Stimulated activated CD4-positive, alpha-beta T cell treated with anti-CD3 and anti-CD28 coated beads, Interleukin-12 subunit alpha, Interleukin-12 subunit beta, amount 100 ng/mL, for 48 hours (primary cell): ENCODE measurements around the gene CCT4.
"Not testable (repeated sequence)": the region's sequence is repeated elsewhere in the genome, so short reads cannot be mapped to it uniquely, and the experiment has no call there.

Source experiments
- DNase-seq, 3 donors: peaks; one replicate each; pipeline ENCODE4 v3.0.0-alpha.2; 2020; ENCODE audit warnings: low read depth in 2 of 3, low spot score in 1 of 3

Gene CCT4, protein sequence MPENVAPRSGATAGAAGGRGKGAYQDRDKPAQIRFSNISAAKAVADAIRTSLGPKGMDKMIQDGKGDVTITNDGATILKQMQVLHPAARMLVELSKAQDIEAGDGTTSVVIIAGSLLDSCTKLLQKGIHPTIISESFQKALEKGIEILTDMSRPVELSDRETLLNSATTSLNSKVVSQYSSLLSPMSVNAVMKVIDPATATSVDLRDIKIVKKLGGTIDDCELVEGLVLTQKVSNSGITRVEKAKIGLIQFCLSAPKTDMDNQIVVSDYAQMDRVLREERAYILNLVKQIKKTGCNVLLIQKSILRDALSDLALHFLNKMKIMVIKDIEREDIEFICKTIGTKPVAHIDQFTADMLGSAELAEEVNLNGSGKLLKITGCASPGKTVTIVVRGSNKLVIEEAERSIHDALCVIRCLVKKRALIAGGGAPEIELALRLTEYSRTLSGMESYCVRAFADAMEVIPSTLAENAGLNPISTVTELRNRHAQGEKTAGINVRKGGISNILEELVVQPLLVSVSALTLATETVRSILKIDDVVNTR

DNA sequence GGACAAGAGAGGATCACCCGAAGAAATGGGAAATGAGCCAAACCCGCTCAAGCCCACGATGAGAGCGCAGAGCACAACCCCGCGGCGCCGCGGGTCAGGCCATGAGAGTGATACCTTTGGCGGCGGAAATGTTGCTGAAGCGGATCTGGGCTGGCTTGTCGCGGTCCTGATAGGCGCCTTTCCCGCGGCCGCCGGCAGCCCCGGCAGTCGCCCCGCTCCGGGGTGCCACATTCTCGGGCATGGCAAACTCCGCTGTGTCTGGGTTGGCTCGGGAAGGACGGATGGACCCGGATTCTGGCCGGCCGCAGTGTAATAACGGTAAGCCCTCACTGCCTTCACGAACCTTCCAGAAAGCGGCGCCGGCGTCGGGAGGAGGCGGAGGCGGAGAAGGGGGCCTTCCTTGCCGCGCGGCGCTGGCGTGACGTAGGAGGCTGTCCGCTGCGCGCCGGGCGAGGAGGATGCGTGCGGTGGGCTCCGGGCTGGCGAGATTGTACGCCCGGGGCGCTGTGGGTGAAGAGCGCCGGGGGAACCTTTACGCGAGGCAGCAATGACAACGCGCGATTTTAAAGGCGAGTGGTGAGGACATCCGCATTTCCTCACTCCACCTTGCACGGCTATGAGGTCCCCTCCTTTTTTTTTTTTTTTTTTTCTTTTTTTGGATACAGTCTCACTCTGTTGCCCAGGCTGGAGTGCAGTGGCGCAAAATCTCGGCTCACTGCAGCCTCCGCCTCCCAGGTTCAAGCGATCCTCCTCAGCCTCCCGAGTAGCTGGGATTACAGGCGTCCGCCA is at the start of gene CCT4:
Gene CCT4 (minus strand): TSS at position 390 of the 789 bp plus-strand sequence. CDS start 149 bp downstream, at position 241.
- DNase-seq = peak; percentile 75 to 89 (median 83)

DNA sequence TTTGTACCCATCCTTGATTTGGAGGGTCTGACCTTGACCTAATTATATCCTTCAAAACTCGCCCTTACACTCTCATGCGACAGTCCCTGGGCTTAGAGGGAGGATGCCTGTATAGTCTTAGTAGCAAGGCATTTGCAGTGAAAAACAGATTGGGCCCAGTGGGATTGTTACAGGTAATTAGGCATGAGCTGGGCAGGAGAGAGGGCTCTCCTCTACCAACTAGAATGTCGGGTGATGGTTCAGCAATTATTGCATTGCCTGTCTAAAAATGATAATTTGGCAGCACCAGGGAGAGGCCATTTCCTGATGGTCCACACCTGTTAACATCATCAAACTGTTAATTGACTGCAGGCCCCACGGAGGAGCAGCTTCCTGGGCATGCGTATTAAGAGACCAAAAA is 49.4 kb upstream of the CCT4 start:
- no peak for DNase-seq

DNA sequence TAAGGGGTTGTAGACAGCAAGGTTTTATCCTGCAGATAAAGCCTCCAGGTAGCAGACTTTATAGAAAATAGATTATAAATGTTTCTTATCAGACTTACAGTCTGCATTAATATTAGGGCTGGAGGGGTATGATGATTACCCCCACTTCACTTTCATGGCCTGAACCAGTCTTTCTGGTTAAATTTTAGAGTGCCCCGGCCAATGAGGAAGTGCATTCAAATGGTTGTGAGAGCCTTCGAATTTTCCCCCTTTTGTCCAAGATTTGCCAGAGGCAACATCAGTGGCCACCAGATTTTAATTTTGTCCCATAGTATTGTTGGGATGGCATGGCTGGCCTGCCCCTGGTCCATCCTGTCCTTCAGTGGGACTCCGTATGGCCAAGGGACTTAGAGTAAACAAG is 48.6 kb upstream of the CCT4 start:
- DNase-seq = no peak

DNA sequence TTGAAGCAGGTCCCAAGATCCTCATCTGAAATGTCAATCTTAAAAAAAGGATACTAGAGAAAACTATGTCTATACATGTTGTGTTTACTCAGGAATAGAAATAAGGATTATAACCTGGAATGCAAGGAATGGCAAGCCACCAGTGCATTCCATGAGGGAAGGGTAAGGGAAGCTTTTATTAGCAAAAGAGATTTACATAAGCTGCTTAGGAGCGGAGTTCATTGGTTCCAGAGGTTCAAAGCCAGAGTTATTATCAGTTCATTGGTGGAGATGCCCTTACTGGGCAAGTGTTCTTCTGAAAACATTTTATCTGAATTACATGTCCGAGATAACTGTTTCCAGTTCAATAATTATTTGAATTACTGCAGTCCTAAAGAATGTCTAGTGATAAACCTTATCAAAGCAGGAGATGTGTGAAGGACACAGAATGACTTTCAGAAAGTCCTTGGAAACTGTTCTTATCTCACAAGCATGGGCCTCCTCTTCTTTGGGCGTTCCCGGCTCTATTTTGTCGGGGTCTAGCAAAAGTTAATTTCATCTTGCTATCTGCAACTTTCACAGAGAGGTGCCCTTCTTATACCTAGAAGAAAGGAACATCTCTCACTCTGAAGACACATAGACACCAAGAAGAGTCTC is 40.5 kb upstream of the CCT4 start:
- no peak for DNase-seq

DNA sequence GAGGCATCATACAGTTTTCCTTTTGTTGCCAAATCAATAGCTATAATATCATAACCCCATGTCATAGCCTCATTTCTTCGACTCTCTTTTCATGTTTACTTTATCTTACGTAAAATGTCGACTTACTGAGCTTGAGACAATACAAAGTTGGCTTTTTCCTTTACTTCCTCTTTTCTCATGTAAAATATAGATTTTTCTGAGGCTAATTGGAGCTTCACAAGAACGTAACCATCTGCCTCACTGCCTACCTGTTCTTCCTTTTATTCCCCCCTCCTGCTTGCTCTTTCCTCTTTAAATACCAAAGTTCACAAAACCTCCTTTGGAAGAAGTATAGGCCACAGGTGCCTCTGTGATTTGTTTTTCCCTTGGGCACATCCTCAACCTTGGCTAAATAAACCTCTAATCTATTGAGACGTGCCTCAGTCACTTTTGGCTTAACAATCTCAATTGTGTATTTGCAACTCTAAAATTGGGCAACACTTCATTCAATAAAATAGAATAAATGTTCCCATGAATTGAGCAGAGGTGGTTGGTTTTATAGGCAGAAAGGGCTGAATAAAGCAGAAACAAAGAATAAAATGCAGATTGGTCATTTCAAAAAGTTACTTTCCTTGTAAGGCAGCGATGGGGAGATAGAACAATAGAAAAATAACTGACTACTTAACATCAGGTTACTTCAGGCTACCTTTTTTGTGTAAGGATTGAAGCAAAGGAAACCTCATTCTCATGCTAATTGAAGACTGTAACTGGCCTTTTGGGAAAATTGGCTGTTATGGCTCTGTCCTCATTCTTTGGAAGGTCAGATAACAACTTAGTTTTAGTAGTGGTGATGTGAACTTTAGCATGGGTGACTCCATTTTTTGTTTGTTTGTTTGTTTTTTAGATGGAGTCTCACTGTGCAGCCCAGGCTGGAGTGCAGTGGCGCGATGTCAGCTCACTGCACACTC is 38.3 kb upstream of the CCT4 start:
- DNase-seq = no peak

DNA sequence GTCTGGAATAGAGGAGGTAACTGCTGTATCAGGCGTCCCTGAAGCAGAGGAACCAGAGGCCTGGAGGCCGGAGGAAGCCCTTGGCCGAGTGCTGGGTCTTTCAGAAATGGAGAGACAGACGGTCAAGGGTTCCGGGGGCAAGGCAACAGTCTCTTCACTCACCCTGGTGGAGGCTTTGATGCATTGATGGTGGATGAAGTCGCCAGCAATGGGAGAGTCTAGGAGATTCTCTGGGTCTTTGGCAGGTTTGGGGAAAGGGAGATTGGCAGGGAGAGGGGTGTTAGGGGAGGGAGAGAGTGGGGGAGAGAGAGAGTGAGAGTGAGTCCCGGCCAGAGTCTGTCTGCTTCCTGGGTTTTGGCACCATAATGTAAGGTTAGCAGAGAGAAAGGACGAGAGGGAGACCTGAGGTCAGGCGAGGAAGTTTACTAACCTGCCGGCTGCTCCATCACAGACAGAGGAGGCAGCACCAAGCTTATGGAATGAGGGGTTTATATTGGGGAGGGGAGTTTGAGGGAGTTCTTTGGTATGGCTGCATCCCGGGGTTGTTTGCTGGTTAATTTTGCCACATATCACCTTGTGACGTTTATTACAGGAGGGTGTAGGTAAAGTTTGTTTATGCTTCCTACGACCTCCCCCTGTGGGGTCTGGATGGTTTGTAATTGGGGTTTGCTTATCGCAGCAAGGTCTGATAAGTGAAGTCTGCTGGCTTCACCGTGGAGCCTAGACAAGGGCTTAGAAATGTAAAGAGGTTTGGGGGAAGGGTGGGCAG is 36.6 kb upstream of the CCT4 start:
- no peak for DNase-seq

DNA sequence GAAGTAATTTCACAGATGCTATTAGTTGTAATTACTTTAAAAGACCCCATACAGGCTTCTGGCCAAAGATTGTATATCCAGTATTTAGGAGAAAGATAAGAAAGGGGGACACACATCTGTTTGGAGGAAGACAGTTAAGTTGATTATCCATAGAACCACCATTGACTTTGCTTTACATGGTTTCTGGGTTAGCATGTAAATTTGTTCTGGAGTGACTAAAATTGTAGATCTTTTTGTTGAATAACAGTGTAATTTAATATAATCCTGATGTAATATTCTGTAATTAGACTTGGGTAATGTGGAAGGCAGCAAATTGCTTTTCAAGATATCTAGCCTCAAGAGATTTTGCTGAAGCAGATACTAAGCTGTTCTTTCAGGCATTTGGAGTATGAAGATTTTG is 34.3 kb upstream of the CCT4 start:
- no peak for DNase-seq

DNA sequence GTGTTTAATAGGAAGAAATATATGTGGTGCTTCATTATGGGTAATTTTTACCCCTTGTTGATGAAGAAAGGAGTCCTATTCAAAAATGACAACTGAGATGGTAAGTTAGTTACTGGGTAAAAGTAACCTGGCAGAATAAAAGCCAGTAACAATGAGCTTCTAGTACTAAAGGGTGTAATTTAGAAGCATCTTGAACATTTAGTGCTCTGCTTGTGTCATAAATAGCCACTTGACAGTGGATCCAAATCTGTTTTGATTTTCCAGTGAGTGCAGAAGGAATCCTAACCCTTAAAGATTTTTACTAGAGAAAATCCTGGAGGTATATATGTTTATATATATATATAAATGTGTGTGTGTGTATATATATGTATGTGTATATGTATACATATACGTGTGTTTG is 32.1 kb upstream of the CCT4 start:
- no peak for DNase-seq

DNA sequence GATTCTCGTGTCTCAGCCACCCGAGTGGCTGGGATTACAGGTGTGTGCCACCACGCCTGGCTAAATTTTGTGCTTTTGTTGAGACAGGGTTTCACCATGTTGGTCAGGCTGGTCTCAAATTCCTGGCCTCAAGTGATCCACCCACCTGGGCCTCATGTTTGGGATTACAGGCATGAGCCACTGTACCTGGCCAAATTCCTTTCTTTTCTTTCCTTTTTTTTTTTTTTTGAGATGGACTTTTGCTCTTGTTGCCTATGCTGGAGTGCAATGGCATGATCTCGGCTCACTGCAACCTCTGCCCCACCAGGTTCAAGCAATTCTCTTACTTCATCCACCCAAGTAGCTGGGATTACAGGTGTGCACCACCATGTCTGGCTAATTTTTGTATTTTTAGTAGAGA is 26.3 kb upstream of the CCT4 start:
- not testable (repeated sequence) for DNase-seq

DNA sequence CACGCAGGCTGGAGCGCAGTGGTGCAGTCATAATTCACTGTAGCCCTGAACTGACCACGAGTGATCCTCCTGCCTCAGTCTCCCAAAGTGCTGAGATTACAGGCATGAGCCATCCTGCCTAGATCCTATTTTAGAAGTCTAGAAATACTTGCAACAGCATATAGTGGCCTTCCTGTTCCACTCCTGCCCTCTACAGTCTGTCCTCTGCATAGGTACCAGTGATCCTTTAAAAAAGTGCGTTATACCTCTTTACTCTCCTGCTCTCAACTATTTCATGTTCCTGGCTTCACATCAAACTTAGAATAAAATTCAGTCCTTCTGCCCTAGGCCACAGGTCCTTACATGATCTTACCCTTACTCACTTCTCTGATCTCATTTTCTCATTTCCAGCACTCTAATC is 23.1 kb upstream of the CCT4 start:
- no peak for DNase-seq

DNA sequence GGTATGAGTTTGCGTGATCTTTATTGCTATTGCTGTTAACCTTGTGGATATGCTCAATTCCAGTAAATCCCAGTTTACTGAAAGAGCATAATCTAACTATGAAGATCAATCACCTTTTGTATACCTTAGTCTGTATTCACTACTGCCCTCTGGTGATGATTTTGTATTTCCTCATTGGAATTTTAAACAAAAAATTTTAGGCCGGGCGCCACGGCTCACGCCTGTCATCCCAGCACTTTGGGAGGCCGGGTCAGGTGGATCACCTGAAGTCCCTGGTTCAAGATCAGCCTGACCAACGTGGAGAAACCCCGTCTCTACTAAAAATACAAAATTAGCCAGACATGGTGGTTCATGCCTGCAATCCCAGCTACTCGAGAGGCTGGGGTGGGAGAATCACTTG is 22.1 kb upstream of the CCT4 start:
- no peak for DNase-seq

DNA sequence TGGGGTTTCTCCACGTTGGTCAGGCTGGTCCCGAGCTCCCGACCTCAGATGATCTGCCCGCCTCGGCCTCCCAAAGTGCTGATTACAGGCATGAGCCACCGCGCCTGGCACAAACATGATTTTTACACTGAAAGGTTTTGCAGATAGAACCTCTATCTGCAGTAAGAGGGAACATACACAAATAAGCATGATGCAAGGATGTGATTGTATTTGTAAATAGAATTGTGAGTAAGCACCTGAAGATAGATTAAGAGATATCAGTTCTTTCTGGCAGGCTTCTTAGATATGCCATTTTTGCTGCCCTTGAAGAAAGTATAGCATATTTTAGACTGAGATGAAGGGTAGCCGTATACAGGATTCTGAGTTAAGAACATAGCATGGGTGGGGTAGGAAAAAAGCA is 20.7 kb upstream of the CCT4 start:
- DNase-seq = no peak

DNA sequence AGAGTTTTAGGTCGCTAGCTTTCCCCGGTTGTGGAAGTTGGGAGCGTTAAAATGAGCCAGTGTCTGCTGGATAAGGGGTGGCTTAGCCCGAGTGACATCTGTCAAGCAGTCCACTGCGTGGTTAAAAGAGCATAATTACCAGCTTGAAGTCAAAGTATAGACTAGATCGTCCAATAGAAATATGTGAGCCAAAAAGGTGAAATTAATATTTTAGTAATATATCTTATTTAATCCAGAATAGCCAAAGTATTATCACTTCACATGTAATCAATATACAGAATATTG is 17.7 kb upstream of the CCT4 start:
- no peak for DNase-seq

DNA sequence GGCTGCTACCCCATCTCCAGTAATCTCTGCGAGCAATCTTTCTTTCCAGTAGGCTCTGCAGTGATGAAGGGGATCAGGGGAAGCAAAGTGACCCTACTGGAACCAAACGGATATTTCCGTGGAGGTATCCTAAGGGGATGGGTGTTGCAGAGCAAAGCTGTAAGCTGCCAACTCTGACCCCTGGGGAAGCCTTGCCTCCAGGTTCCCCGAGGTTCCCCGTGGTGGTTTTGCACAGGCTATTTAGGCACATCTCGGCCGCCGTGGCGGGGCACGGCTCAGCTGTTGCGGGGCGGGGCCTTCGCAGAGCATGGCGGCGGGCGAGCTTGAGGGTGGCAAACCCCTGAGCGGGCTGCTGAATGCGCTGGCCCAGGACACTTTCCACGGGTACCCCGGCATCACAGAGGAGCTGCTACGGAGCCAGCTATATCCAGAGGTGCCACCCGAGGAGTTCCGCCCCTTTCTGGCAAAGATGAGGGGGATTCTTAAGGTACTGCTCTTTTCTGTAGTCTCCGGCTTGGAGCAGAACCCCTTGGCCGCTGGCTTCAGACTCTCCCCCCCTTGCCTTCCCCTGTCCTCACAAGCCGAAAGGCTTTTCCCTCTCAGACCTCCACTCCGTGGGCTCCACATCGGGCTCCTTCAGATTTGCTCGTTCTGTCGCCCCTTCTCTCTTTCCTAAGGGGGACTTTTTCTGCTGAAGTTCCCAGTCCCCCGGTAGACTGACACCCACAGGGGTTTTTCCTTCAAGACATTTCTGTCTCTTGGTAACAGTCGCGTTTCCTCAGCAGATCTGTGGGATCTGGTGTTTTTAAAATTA is 17.1 kb upstream of the CCT4 start, which contains the start of gene COMMD1:
Gene COMMD1 (plus strand): TSS at position 303 of the 814 bp plus-strand sequence. CDS start 5 bp downstream, at position 308.
- DNase-seq = peak; percentile 71 to 82 (median 79)

DNA sequence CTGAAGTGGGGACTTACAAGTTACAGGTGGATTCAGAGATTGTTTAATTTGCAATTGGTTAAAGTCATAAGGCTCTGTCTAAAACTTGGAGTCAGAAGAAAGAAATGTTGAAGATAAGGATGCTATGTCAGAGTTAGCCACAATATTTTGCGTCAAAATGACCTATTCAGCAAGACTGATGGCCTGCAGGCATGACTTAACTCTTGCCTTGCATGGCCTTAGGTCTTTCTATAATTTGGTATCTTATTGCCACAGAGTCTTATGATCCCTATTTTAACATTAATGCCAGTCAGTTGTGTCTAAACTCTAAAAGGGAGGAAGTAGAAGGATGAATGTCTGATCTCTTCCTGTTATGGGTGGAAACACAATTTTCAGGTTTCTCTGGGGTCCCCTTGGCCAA is 11.8 kb upstream of the CCT4 start:
- DNase-seq = no peak

DNA sequence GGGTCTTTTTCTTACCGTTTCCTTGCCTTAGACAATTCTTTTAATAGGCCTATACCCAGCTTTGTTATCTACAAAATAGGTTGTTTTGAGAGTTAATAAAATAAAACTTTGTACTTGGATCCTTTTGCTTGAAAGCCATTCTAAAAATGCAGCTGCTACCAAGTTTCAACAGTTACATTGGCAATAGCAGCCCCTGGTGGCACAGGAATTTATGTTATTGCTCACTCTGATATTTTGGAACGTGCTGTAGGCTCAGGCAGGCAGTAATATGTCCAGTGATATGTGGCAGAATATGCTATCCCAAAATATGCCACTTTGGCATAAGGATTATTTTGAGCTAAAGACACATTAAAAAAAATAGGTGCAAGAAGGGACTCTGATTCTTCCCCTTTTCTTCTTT is 10.4 kb upstream of the CCT4 start:
- DNase-seq = no peak

DNA sequence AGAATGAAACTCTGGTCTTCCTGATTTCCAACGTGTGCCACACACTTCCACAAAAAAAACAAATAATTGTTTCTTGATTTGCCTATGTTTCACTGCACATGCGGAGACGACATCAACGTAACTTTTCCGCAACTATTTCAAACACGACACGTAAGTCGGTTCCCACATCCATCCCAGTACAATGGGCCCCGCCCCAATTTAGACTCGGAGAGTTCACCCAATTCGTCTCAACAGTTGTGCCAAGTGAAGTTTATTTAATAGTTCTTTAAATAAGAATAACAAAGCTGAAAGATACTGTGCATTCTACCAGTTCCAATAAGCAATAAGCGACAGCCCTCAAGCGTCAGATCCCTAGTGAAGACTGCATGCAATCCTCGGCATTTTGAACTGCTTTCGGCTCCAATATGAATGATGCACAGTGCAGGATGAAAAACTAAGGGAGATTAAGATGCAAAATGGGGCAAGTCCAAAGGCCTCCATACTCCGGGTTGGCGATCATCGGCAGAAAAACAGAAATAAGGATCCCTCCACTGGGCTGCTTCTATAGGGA is 664 bp downstream of the CCT4 start:
- peak in 2 of 3 donors; percentile 19 to 25 for DNase-seq

DNA sequence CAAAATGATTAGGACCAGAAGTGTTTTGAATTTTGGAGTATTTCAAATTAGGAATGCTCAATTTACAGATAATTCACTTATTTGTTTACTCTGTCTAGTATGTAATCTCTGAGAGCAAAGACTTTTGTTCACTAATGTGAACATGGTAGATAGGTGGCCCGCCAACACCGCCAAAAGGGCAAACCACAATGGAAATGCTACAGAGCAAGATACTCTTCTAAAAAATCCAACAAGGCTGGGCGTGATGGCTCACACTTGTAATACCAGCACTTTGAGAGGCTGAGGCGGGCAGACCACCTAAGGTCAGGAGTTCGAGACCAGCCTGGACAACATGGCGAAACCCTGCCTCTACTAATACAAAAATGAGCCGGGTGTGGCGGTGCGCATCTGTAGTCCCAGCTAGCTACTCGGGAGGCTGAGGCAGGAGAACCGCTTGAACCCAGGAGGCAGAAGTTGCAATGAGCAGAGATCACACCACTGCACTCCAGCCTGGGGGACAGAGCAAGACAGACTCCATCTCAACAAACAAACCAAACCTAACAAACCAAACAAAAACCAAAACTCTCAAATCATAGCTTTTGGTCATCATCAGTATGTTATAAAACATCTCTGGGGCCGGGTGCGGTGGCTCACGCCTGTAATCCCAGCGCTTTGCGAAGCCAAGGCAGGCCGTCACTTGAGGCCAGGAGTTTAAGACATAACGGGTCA is 2.4 kb downstream of the CCT4 start:
- no peak for DNase-seq
